Measurements from ENCODE around the gene LIN7C. TPM values are rescaled to one million over a fixed set of nuclear protein-coding genes. Genes with fewer than 3 reads are reported as not detected.

Gene LIN7C
- total and polyA plus RNA-seq, 2 of the 13 experiments (the other 11 are each of a cell fraction or from before 2014, with no cell fraction given), result 14.8 to 37.2 TPM

DNA sequence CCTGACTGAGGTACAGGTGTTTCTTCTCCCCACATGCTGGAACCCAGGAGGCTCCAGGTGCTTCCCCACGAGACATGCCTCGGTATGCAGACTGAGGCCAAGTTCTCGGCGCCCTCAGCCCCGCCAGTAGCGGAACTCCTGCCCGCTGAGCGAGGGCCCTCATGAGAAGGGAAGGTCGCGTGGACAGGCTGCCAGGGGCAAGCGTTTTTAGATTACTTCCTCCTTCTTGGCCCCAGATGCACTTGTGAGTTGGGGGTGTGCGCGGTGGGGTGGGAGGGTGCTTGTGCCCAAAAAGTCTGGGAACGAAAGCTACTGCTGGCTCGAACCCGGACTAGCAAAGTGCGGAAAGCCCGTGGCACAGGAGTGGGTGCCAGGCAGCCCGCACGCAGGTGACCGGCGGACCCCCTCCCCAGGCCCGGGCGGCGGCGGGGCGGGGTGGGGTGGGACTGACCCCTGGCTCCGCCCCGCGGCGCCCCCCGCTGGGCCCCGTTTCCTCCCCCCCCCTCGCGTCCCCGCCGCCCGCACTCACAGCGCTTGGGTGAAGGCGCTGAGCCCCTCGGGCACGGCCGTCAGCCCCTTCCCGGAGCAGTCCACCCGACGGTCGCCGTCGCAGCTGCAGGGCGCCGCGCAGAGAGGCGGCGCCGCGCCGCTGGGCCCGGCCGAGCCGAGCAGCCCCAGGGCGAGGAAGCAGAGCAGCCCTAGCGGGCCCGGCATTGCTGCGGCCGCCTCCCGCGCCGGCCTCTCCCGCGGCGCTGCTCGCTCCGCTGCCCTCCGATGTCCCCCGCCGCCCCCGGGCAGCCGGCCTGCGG lies 34.8 kb downstream of the LIN7C start (continued):
- TF ChIP-seq ZNF225 (CRISPR knock-in tag; IDR thresholded peaks at IDR 0.05) (0 out of 2 replicates have a peak, but pooled peaks have one; percentile 19), ZNF431 (CRISPR knock-in tag; IDR thresholded peaks at IDR 0.05; ENCODE audit: borderline replicate concordance, low read depth) (0 out of 2 replicates have a peak, but pooled peaks have one; percentile 30), ZFAT (CRISPR knock-in tag; conservative IDR thresholded peaks at IDR 0.05) (no peak), ZNF138 (CRISPR knock-in tag; IDR thresholded peaks at IDR 0.05; ENCODE audit: low read depth) (no peak), SOX5 (CRISPR knock-in tag; IDR thresholded peaks at IDR 0.05; ENCODE audit: borderline replicate concordance) (no peak), SP4 (CRISPR knock-in tag; IDR thresholded peaks at IDR 0.05) (no peak), GLI4 (CRISPR knock-in tag; IDR thresholded peaks at IDR 0.05; ENCODE audit: borderline replicate concordance) (no peak), ZNF619 (CRISPR knock-in tag; IDR thresholded peaks at IDR 0.05) (0 out of 2 replicates have a peak, but pooled peaks have one; percentile 13), ZNF260 (CRISPR knock-in tag; IDR thresholded peaks at IDR 0.05; ENCODE audit: borderline replicate concordance, low read depth) (no peak), ASH2L (IDR thresholded peaks at IDR 0.05; ENCODE audit: insufficient read length, low read depth, low read length) (peak; percentile 38), ZNF776 (CRISPR knock-in tag; IDR thresholded peaks at IDR 0.05) (no peak), GABPB1 (CRISPR knock-in tag; IDR thresholded peaks at IDR 0.05) (peak; percentile 46; the same call in 1 of the 2 replicates), SOX6 (IDR thresholded peaks at IDR 0.05) (no peak), SOX6 (CRISPR knock-in tag; IDR thresholded peaks at IDR 0.05) (0 out of 2 replicates have a peak, but pooled peaks have one; percentile 18), AKAP8 (CRISPR knock-in tag; IDR thresholded peaks at IDR 0.05) (0 out of 2 replicates have a peak, but pooled peaks have one; percentile 26), HOXD1 (CRISPR knock-in tag; IDR thresholded peaks at IDR 0.05) (0 out of 2 replicates have a peak, but pooled peaks have one; percentile 54), HHEX (CRISPR knock-in tag; IDR thresholded peaks at IDR 0.05) (no peak), SIN3A (IDR thresholded peaks at IDR 0.05; ENCODE audit: borderline replicate concordance, low read depth, low read length) (peak; percentile 34; the same call in 1 of the 2 replicates), MAF1 (CRISPR knock-in tag; IDR thresholded peaks at IDR 0.05; ENCODE audit: borderline replicate concordance) (no peak), NFATC3 (CRISPR knock-in tag; IDR thresholded peaks at IDR 0.05) (0 out of 2 replicates have a peak, but pooled peaks have one; percentile 46), ZNF777 (CRISPR knock-in tag; IDR thresholded peaks at IDR 0.05) (peak; percentile 71)
- TF ChIP-seq, protein P1, sequence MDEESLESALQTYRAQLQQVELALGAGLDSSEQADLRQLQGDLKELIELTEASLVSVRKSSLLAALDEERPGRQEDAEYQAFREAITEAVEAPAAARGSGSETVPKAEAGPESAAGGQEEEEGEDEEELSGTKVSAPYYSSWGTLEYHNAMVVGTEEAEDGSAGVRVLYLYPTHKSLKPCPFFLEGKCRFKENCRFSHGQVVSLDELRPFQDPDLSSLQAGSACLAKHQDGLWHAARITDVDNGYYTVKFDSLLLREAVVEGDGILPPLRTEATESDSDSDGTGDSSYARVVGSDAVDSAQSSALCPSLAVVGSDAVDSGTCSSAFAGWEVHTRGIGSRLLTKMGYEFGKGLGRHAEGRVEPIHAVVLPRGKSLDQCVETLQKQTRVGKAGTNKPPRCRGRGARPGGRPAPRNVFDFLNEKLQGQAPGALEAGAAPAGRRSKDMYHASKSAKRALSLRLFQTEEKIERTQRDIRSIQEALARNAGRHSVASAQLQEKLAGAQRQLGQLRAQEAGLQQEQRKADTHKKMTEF (CRISPR knock-in tag; IDR thresholded peaks at IDR 0.05), result 0 out of 2 replicates have a peak, but pooled peaks have one; percentile 14
- TF ChIP-seq, protein P2, sequence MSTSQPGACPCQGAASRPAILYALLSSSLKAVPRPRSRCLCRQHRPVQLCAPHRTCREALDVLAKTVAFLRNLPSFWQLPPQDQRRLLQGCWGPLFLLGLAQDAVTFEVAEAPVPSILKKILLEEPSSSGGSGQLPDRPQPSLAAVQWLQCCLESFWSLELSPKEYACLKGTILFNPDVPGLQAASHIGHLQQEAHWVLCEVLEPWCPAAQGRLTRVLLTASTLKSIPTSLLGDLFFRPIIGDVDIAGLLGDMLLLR (CRISPR knock-in tag; IDR thresholded peaks at IDR 0.05), result no peak
- TF ChIP-seq, protein P3, sequence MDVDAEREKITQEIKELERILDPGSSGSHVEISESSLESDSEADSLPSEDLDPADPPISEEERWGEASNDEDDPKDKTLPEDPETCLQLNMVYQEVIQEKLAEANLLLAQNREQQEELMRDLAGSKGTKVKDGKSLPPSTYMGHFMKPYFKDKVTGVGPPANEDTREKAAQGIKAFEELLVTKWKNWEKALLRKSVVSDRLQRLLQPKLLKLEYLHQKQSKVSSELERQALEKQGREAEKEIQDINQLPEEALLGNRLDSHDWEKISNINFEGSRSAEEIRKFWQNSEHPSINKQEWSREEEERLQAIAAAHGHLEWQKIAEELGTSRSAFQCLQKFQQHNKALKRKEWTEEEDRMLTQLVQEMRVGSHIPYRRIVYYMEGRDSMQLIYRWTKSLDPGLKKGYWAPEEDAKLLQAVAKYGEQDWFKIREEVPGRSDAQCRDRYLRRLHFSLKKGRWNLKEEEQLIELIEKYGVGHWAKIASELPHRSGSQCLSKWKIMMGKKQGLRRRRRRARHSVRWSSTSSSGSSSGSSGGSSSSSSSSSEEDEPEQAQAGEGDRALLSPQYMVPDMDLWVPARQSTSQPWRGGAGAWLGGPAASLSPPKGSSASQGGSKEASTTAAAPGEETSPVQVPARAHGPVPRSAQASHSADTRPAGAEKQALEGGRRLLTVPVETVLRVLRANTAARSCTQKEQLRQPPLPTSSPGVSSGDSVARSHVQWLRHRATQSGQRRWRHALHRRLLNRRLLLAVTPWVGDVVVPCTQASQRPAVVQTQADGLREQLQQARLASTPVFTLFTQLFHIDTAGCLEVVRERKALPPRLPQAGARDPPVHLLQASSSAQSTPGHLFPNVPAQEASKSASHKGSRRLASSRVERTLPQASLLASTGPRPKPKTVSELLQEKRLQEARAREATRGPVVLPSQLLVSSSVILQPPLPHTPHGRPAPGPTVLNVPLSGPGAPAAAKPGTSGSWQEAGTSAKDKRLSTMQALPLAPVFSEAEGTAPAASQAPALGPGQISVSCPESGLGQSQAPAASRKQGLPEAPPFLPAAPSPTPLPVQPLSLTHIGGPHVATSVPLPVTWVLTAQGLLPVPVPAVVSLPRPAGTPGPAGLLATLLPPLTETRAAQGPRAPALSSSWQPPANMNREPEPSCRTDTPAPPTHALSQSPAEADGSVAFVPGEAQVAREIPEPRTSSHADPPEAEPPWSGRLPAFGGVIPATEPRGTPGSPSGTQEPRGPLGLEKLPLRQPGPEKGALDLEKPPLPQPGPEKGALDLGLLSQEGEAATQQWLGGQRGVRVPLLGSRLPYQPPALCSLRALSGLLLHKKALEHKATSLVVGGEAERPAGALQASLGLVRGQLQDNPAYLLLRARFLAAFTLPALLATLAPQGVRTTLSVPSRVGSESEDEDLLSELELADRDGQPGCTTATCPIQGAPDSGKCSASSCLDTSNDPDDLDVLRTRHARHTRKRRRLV (CRISPR knock-in tag; IDR thresholded peaks at IDR 0.05), result peak; percentile 59; the same call in 1 of the 2 replicates
